ENCODE results near the gene DEPDC1. TPM values are rescaled to one million over a fixed set of nuclear protein-coding genes. Genes with fewer than 3 reads are reported as not detected.

DEPDC1 gene
- total RNA-seq, 1 experiment from 2014 or later, result 61.9 TPM

- Histone ChIP-seq H2AFZ (ENCODE audit: low read depth, low read length, poor library complexity, severe bottlenecking) (no peak overlapping the region), H3K9me3 (ENCODE audit: control insufficient read depth in 1 of 2, insufficient read depth in 1 of 2, low read depth in 1 of 2, low read length in 2 of 2) (peaks cover 0 to 10% of the 10 kb centered on the region in 2 experiments; a peak in 1 of 4 replicates), H3K9ac (ENCODE audit: low read length) (no peak overlapping the region), H3K27me3 (ENCODE audit: insufficient read depth, low read length) (no peaks in the 10 kb centered on the region), H3K4me1 (ENCODE audit: control insufficient read depth in 1 of 2, insufficient read depth in 2 of 2, low read length in 2 of 2) (peaks cover 5 to 17% of the 10 kb centered on the region in 2 experiments; a peak in 2 of 4 replicates), H3K4me2 (ENCODE audit: low read length) (no peak overlapping the region), H3K4me3 (replicated peaks in 1 of 2; ENCODE audit: low read depth in 1 of 2, low read length in 2 of 2) (no peak overlapping the region), H3K27ac (ENCODE audit: low read depth, low read length) (no peak overlapping the region), H4K20me1 (ENCODE audit: insufficient read depth) (no peaks in the 10 kb centered on the region), H3K79me2 (ENCODE audit: insufficient read depth, low read length) (no peaks in the 10 kb centered on the region), H3K36me3 (ENCODE audit: control insufficient read depth in 1 of 2, insufficient read depth in 2 of 2, low read length in 2 of 2) (peaks cover 2 to 46% of the 10 kb centered on the region in 2 experiments; a peak in 2 of 4 replicates), H3K9me2 (ENCODE audit: insufficient read depth) (no peaks in the 10 kb centered on the region)
- DNase-seq (ENCODE audit: low read depth, low spot score) (no peak), ATAC-seq (peak; percentile 53; the same call in 1 of the 2 replicates)
- no peak for TF ChIP-seq CBX3 (IDR thresholded peaks at IDR 0.05; ENCODE audit: low read depth)
- TF ChIP-seq CTCF (IDR thresholded peaks at IDR 0.05 in 2 of 3, conservative IDR thresholded peaks at IDR 0.05 in 1 of 3; ENCODE audit: borderline replicate concordance in 1 of 3, insufficient read depth in 1 of 3, low read depth in 2 of 3, low read length in 2 of 3), result no peak
- TF ChIP-seq TCF7L2 (IDR thresholded peaks at IDR 0.05; ENCODE audit: borderline replicate concordance, extremely low read depth, insufficient read depth, insufficient read length), result peak; percentile 86
- no peak for TF ChIP-seq SIN3A (IDR thresholded peaks at IDR 0.05; ENCODE audit: low read depth)
- no peak for TF ChIP-seq ZFX (IDR thresholded peaks at IDR 0.05)
- TF ChIP-seq POLR2A (IDR thresholded peaks at IDR 0.05; ENCODE audit: borderline replicate concordance, extremely low read depth, insufficient read depth, insufficient read length), result no peak
- no peak for TF ChIP-seq ZBTB33 (IDR thresholded peaks at IDR 0.05; ENCODE audit: extremely low read depth, insufficient replicate concordance, low read length)
- no TSS peak for BruUV-seq (replicated peaks)
- ChIA-PET POLR2A (no interaction called here), CTCF (no interaction called here), RAD21 (ENCODE audit: low non-redundant PET in 1 of 2, low total read pairs in 2 of 2, uncharacterized antibody in 2 of 2, unreplicated experiment in 2 of 2) (no interaction called here)
- intact Hi-C loops (cut with micrococcal nuclease), result no loop called here
These were observed 32.0 kb downstream of the DEPDC1 start for GRCh38 chr1:68464891-68465290.

Measured in HCT116 (cell line).